Kidney epithelial cell (primary cell): ENCODE results near the gene TRIM71. TPM values are rescaled to one million over a fixed set of nuclear protein-coding genes. Genes with fewer than 3 reads are reported as not detected.

Experiments used
- DNase-seq: peaks from one replicate; pipeline ENCODE4 v3.0.0-alpha.2; 2010; ENCODE audit warnings: low read depth
- H3K27me3 ChIP-seq: 2 replicates; pipeline ENCODE4 v1.6.0; 2011; ENCODE audit warnings: low read length; ENCODE audit not compliant: control insufficient read depth, insufficient read depth
- H3K36me3 ChIP-seq: 2 replicates; pipeline ENCODE4 v1.5.1; 2011; ENCODE audit warnings: low read length; ENCODE audit not compliant: control insufficient read depth, insufficient read depth
- H3K4me3 ChIP-seq: 2 replicates; pipeline ENCODE4 v1.5.1; 2011; ENCODE audit warnings: low read depth, mild to moderate bottlenecking, control low read depth, low read length
- CTCF ChIP-seq: IDR thresholded peaks from 2 replicates; pipeline ENCODE4 v1.5.1; 2011; ENCODE audit warnings: mild to moderate bottlenecking, moderate library complexity, low read length, control low read depth, inconsistent platforms; ENCODE audit not compliant: insufficient read depth, poor library complexity, severe bottlenecking
- total RNA-seq: library from RNA; depleted of rRNA; stranded (reverse); fragments of >200 nt; gene quantifications from 2 replicates; pipeline ENCODE4 v1.2.3, GENCODE V29; 2015

TRIM71 gene
- total RNA-seq, 1 donor from 2014 or later = 2.4 TPM

GRCh38 chr3:32835049-32835371 lies 17.2 kb downstream of the TRIM71 start:
- no peak for DNase-seq
- Histone ChIP-seq H3K27me3 (no peaks in the 10 kb centered on the region), H3K36me3 (no peaks in the 10 kb centered on the region), H3K4me3 (no peak overlapping the region)
- no peak for TF ChIP-seq CTCF

DNA sequence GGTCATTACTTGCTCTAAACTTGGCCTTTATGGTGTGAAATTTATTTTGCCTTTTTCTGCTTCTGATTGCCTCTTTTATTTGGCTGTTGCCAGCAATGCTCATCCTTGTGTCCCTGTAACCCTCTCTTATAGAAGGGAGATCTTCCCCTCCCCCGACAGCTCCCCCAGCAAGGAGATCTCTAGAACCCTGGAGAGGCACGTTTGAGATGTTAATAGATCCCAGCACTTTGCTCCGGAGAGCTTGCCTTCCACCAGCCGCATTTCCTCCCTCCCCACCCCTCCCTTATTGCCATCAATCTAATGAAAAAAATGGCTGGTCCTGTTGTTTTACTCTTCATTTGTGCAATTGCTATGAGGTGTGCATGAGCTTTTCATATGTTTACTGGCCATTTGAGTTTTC lies 18.2 kb downstream of the TRIM71 start:
- DNase-seq = no peak
- no peak overlapping the region for H3K4me3 ChIP-seq
- no peaks in the 10 kb centered on the region for H3K27me3 ChIP-seq
- TF ChIP-seq CTCF = no peak
- no peaks in the 10 kb centered on the region for H3K36me3 ChIP-seq

GRCh38 chr3:32836601-32837000 lies 18.8 kb downstream of the TRIM71 start:
- Histone ChIP-seq H3K4me3 (no peak overlapping the region), H3K27me3 (no peaks in the 10 kb centered on the region), H3K36me3 (no peaks in the 10 kb centered on the region)
- TF ChIP-seq CTCF = no peak
- no peak for DNase-seq

- Histone ChIP-seq H3K27me3 (no peaks in the 10 kb centered on the region), H3K4me3 (no peak overlapping the region), H3K36me3 (no peaks in the 10 kb centered on the region)
- DNase-seq = no peak
- no peak for TF ChIP-seq CTCF
Observed at GRCh38 chr3:32837366-32837765, 19.6 kb downstream of the TRIM71 start.

DNA sequence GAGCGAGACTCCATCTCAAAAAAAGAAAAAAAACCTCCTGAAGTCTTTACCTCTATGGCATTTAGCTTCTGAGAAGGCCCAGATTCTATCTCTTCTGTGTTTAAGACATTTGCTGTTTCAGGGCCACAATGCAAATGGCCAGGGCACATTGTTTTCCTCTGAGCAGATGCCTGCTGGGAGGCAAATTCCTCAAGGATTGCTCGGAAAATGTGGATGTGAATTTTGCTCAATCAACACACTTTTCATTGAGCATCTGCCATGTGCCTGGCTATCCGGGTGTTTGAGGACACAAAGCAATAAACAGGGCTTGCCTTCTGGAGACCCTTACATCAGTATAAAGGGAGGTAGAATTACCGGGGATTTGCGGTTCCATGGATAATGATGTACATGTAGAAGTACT lies 20.0 kb downstream of the TRIM71 start:
- H3K27me3 ChIP-seq = no peaks in the 10 kb centered on the region
- H3K36me3 ChIP-seq = no peaks in the 10 kb centered on the region
- H3K4me3 ChIP-seq = no peak overlapping the region
- DNase-seq = no peak
- TF ChIP-seq CTCF = no peak

GRCh38 chr3:32839714-32840085 lies 21.9 kb downstream of the TRIM71 start:
- Histone ChIP-seq H3K4me3 (no peak overlapping the region), H3K36me3 (no peaks in the 10 kb centered on the region), H3K27me3 (no peaks in the 10 kb centered on the region)
- DNase-seq = no peak
- TF ChIP-seq CTCF = no peak
